A549 (cell line): Measurements from ENCODE around the gene DNAJB13. TPM values are rescaled to one million over a fixed set of nuclear protein-coding genes. Genes with fewer than 3 reads are reported as not detected.

Experiments
- ATAC-seq, 2 experiments: fragments of 200-7000 bp in 1 of 2; fragments of >200 bp in 1 of 2; cut with Nextera tagmentation in 1 of 2; cut with Tn5 transposase in 1 of 2; 3 replicates each; pipeline versions ENCODE4 v1.8.0 to v1.9.1; 2018 to 2020; ENCODE audit warnings: mild to moderate bottlenecking in 1 of 2, moderate library complexity in 1 of 2
- CTCF ChIA-PET: fragments of 300-600 bp; sonication (Branson Sonifier 250); formaldehyde crosslinking; extraction: SDS; loops from one replicate; lab custom pipeline; 2021; ENCODE audit warnings: antibody characterized with exemption, inconsistent platforms; lab: Yijun Ruan, JAX
- POLR2A ChIA-PET: fragments of 350-600 bp; formaldehyde crosslinking; extraction: SDS; loops from one replicate; lab custom pipeline; 2021; ENCODE audit warnings: antibody characterized with exemption, inconsistent platforms; lab: Yijun Ruan, JAX
- DNase-seq, 2 experiments: peaks; one replicate each; pipeline versions ENCODE4 v3.0.0 to v3.0.0-alpha.2; 2011 to 2016; ENCODE audit warnings: low read depth in 1 of 2, low spot score in 1 of 2
- FAIRE-seq: peaks from 2 replicates; lab custom pipeline; 2011; peaks lifted over from hg19 to GRCh38; lab: Jason Lieb, UNC
- H3K27ac ChIP-seq, 2 experiments: fragments of >200 bp; sonication (Bioruptor Twin); formaldehyde crosslinking; 3 replicates each; pipeline ENCODE4 v1.5.1; 2016 to 2017
- H3K4me1 ChIP-seq: fragments of >200 bp; sonication (Bioruptor Twin); formaldehyde crosslinking; 3 replicates; pipeline ENCODE4 v1.6.1; 2016
- H3K4me2 ChIP-seq: fragments of >200 bp; sonication (Bioruptor Twin); formaldehyde crosslinking; 3 replicates; pipeline ENCODE4 v1.6.1; 2016
- H3K4me3 ChIP-seq: fragments of >200 bp; sonication (Bioruptor Twin); formaldehyde crosslinking; 3 replicates; pipeline ENCODE4 v1.5.1; 2016
- H3K9me3 ChIP-seq: fragments of >200 bp; sonication (Bioruptor Twin); formaldehyde crosslinking; 3 replicates; pipeline ENCODE4 v1.6.1; 2016
- CBX2 ChIP-seq: fragments of 200-600 bp; sonication (generic); IDR thresholded peaks from 2 replicates; pipeline ENCODE4 v1.6.1; 2016; ENCODE audit warnings: low read depth, mild to moderate bottlenecking, borderline replicate concordance
- CEBPB ChIP-seq, 2 experiments: fragments of >200 bp in 1 of 2; sonication (Bioruptor Twin) in 1 of 2; formaldehyde crosslinking in 1 of 2; IDR thresholded peaks; 2 replicates each; pipeline ENCODE4 v1.6.1; 2012 to 2016
- CTCF ChIP-seq: fragments of >200 bp; sonication (Bioruptor Twin); formaldehyde crosslinking; IDR thresholded peaks from 3 replicates; pipeline ENCODE4 v1.5.1; 2016
- E2F6 ChIP-seq: IDR thresholded peaks from 2 replicates; pipeline ENCODE4 v1.6.1; 2012; ENCODE audit warnings: low read depth, borderline replicate concordance
- EHF ChIP-seq: fragments of 250-450 bp; sonication (Bioruptor Pico); IDR thresholded peaks from 2 replicates; pipeline ENCODE4 v1.5.0; 2020; ENCODE audit warnings: mild to moderate bottlenecking
- FOSL2 ChIP-seq, 2 experiments: fragments of 450-650 bp in 1 of 2; fragments of >200 bp in 1 of 2; sonication (Bioruptor Twin) in 1 of 2; formaldehyde crosslinking; IDR thresholded peaks; 2 replicates each; pipeline versions ENCODE4 v1.5.0 to v1.6.1; 2016 to 2020; ENCODE audit warnings: mild to moderate bottlenecking in 1 of 2, moderate library complexity in 1 of 2
- GATA3 ChIP-seq: IDR thresholded peaks from 2 replicates; pipeline ENCODE4 v1.6.1; 2012; ENCODE audit warnings: borderline replicate concordance
- HDAC2 ChIP-seq: fragments of 200-600 bp; sonication (generic); IDR thresholded peaks from 2 replicates; pipeline ENCODE4 v1.6.1; 2016
- HES2 ChIP-seq: fragments of >200 bp; sonication (Bioruptor Twin); formaldehyde crosslinking; IDR thresholded peaks from 2 replicates; pipeline ENCODE4 v1.6.1; 2016
- HMGXB4 ChIP-seq: fragments of 250-450 bp; sonication (Bioruptor Pico); IDR thresholded peaks from 2 replicates; pipeline ENCODE4 v1.5.0; 2021; ENCODE audit warnings: mild to moderate bottlenecking, moderate library complexity, borderline replicate concordance
- HOXA7 ChIP-seq: fragments of 250-450 bp; sonication (Bioruptor Pico); IDR thresholded peaks from 2 replicates; pipeline ENCODE4 v1.5.0; 2020; ENCODE audit warnings: mild to moderate bottlenecking, moderate library complexity
- HOXB5 ChIP-seq: fragments of 250-450 bp; sonication (Bioruptor Pico); IDR thresholded peaks from 2 replicates; pipeline ENCODE4 v1.5.0; 2020; ENCODE audit warnings: mild to moderate bottlenecking, moderate library complexity
- KDM1A ChIP-seq: fragments of 200-600 bp; sonication (generic); IDR thresholded peaks from 2 replicates; pipeline ENCODE4 v1.6.1; 2016; ENCODE audit warnings: low read depth, mild to moderate bottlenecking
- KDM5A ChIP-seq: fragments of 200-600 bp; sonication (generic); IDR thresholded peaks from 2 replicates; pipeline ENCODE4 v1.6.1; 2016; ENCODE audit warnings: antibody characterized with exemption, mild to moderate bottlenecking
- MAFK ChIP-seq: fragments of 450-650 bp; IDR thresholded peaks from 2 replicates; pipeline ENCODE4 v1.6.1; 2014; ENCODE audit not compliant: partially characterized antibody
- MAZ ChIP-seq: fragments of 150-350 bp; IDR thresholded peaks from 2 replicates; pipeline ENCODE4 v1.6.1; 2014; ENCODE audit warnings: antibody characterized with exemption, low read depth, low read length, borderline replicate concordance
- PBX3 ChIP-seq: IDR thresholded peaks from 2 replicates; pipeline ENCODE4 v1.6.1; 2012
- POLR2A ChIP-seq: IDR thresholded peaks from 2 replicates; pipeline ENCODE4 v1.6.1; 2012; ENCODE audit warnings: mild to moderate bottlenecking, low read length
- SREBF2 ChIP-seq: fragments of 450-650 bp; IDR thresholded peaks from 2 replicates; pipeline ENCODE4 v1.6.1; 2014; ENCODE audit warnings: mild to moderate bottlenecking, moderate library complexity
- TFCP2L1 ChIP-seq: fragments of 250-450 bp; sonication (Bioruptor Pico); IDR thresholded peaks from 2 replicates; pipeline ENCODE4 v1.5.0; 2021; ENCODE audit warnings: mild to moderate bottlenecking
- TP53 ChIP-seq: fragments of 250-450 bp; sonication (Bioruptor Pico); IDR thresholded peaks from 2 replicates; pipeline ENCODE4 v1.5.0; 2021; ENCODE audit warnings: mild to moderate bottlenecking, moderate library complexity
- ZC3H11A ChIP-seq: fragments of 450-650 bp; IDR thresholded peaks from 2 replicates; pipeline ENCODE4 v1.6.1; 2014; ENCODE audit warnings: antibody characterized with exemption, mild to moderate bottlenecking
- ZSCAN20 ChIP-seq: fragments of 250-450 bp; sonication (Bioruptor Pico); IDR thresholded peaks from 2 replicates; pipeline ENCODE4 v1.8.0; 2022; ENCODE audit warnings: mild to moderate bottlenecking, moderate library complexity
- WGBS: methylation state at CpG from one replicate; pipeline ENCODE4 v1.1.6; 2017; ENCODE audit errors: missing lambda C conversion rate; 5-methylcytosine and 5-hydroxymethylcytosine counted together
- polyA plus RNA-seq, 4 experiments: library from polyadenylated mRNA; depleted of rRNA in 3 of 4; stranded (reverse); fragments of >200 nt; fragmentation: RNase III in 1 of 4; extraction: RNeasy Plus Mini Kit Qiagen cat#74134 plus additional on column Dnase treatment in 1 of 4; gene quantifications; 2 replicates in 3 of 4; 3 replicates in 1 of 4; pipeline ENCODE4 v1.2.3, GENCODE V29; 2011 to 2017

The DNAJB13 gene
- polyA plus RNA-seq, 2 of the 4 experiments (the other 2 are of a cell fraction) = 0.75 to 0.90 TPM

- POLR2A ChIA-PET = interaction anchor here (1.6 kb wide), 1 partner anchor 16 kb away, joined by 5 read pairs; the partner anchor contains the start of gene UCP2
- 0 out of 3 replicates have a peak, but pooled peaks cover 5% of the 10 kb centered on the region for H3K4me1 ChIP-seq
- no peak overlapping the region for H3K27ac ChIP-seq
- H3K4me2 ChIP-seq = no peak overlapping the region
- TF ChIP-seq HES2 (no peak), KDM5A (no peak), PBX3 (no peak), HMGXB4 (CRISPR knock-in tag) (no peak), SREBF2 (no peak), EHF (CRISPR knock-in tag) (no peak), ZC3H11A (no peak), HOXB5 (CRISPR knock-in tag) (no peak), GATA3 (no peak)
- TF ChIP-seq, all 56 proteins: peak for 0
- no peaks in the 10 kb centered on the region; the same call in 2 of the 3 replicates for H3K9me3 ChIP-seq
- DNase-seq = no peak
- no peak overlapping the region for H3K4me3 ChIP-seq
- CTCF ChIA-PET = interaction anchor here (1.2 to 5.2 kb wide), 2 partner anchors 12 to 17 kb away, joined by 3 to 61 read pairs; partner anchors contain the start of gene UCP2
- 60% methylated on average over 2 of the region's 2 CpGs for WGBS
- no peak for ATAC-seq
- FAIRE-seq = no peak
Measured at GRCh38 chr11:73965764-73966121, 14.9 kb downstream of the DNAJB13 start.

- FAIRE-seq (no peak), DNase-seq (no peak), ATAC-seq (peak in 1 of 2 experiments; percentile 3; a peak in 3 of 6 replicates)
- no peaks in the 10 kb centered on the region for H3K9me3 ChIP-seq
- H3K4me3 ChIP-seq = no peak overlapping the region
- POLR2A ChIA-PET = no interaction called here
- H3K4me1 ChIP-seq = 0 out of 3 replicates have a peak, but pooled peaks cover 5% of the 10 kb centered on the region
- CTCF ChIA-PET = no interaction called here
- WGBS = 87% methylated on average over 15 of the region's 15 CpGs
- TF ChIP-seq TP53 = no peak
- no peak for TF ChIP-seq TFCP2L1 (CRISPR knock-in tag)
- H3K27ac ChIP-seq = no peak overlapping the region
- no peak overlapping the region for H3K4me2 ChIP-seq
Measured at GRCh38 chr11:73968356-73968966, 17.6 kb downstream of the DNAJB13 start.

GRCh38 chr11:73969091-73969490 lies 18.3 kb downstream of the DNAJB13 start:
- TF ChIP-seq ZSCAN20 (CRISPR knock-in tag) (no peak), CBX2 (no peak), CEBPB (IDR thresholded peaks at IDR 0.05) (no peak), HDAC2 (no peak), MAZ (no peak), HMGXB4 (CRISPR knock-in tag) (no peak), CTCF (no peak), FOSL2 (IDR thresholded peaks at IDR 0.05) (no peak), FOSL2 (CRISPR knock-in tag; IDR thresholded peaks at IDR 0.05) (no peak), POLR2A (no peak), MAFK (no peak), HOXA7 (no peak), SREBF2 (no peak), E2F6 (no peak), KDM1A (no peak)
- no peak for FAIRE-seq
- H3K9me3 ChIP-seq = no peaks in the 10 kb centered on the region
- no peak overlapping the region for H3K4me2 ChIP-seq
- 69% methylated on average over 2 of the region's 2 CpGs for WGBS
- DNase-seq = no peak
- H3K4me3 ChIP-seq = no peak overlapping the region
- peaks cover 8% of the 10 kb centered on the region; the same call in 2 of the 3 replicates for H3K4me1 ChIP-seq
- no peak; a peak in 1 of 6 replicates for ATAC-seq
- ChIA-PET POLR2A (no interaction called here), CTCF (no interaction called here)
- no peak overlapping the region for H3K27ac ChIP-seq
